H9 (cell line): ENCODE data around the gene ARFGAP1. TPM values are rescaled to one million over a fixed set of nuclear protein-coding genes. Genes with fewer than 3 reads are reported as not detected.
"Not testable (repeated sequence)": the region's sequence is repeated elsewhere in the genome, so short reads cannot be mapped to it uniquely, and the experiment has no call there.

Source experiments
- DNase-seq: peaks from one replicate; pipeline ENCODE4 v3.0.0-alpha.2; 2017
- H2AFZ ChIP-seq: one replicate; pipeline ENCODE4 v1.6.1; 2013; ENCODE audit warnings: mild to moderate bottlenecking, low read length, control low read depth, moderate library complexity
- H2AK5ac ChIP-seq: 2 replicates; pipeline ENCODE4 v1.6.1; 2013; ENCODE audit warnings: low read length, control low read depth, mixed read lengths; ENCODE audit not compliant: insufficient read length
- H2BK120ac ChIP-seq: one replicate; pipeline ENCODE4 v1.6.1; 2013; ENCODE audit warnings: low read depth, mild to moderate bottlenecking, low read length, control low read depth, inconsistent platforms; ENCODE audit not compliant: poor library complexity, severe bottlenecking
- H2BK12ac ChIP-seq: 2 replicates; pipeline ENCODE4 v1.6.1; 2013; ENCODE audit warnings: low read length, control low read depth, mixed read lengths, low read depth; ENCODE audit not compliant: insufficient read length
- H2BK15ac ChIP-seq: 2 replicates; pipeline ENCODE4 v1.6.1; 2013; ENCODE audit warnings: low read depth, low read length, control low read depth
- H2BK20ac ChIP-seq: one replicate; pipeline ENCODE4 v1.6.1; 2013; ENCODE audit warnings: low read depth, mild to moderate bottlenecking, low read length, control low read depth, inconsistent platforms; ENCODE audit not compliant: poor library complexity, severe bottlenecking
- H2BK5ac ChIP-seq: 2 replicates; pipeline ENCODE4 v1.6.1; 2013; ENCODE audit warnings: low read length, control low read depth, mixed read lengths; ENCODE audit not compliant: insufficient read length
- H3K14ac ChIP-seq: 2 replicates; pipeline ENCODE4 v1.6.1; 2013; ENCODE audit warnings: low read length, control low read depth; ENCODE audit not compliant: insufficient read depth
- H3K18ac ChIP-seq: 2 replicates; pipeline ENCODE4 v1.6.1; 2013; ENCODE audit warnings: low read depth, mild to moderate bottlenecking, mixed read lengths, low read length, control low read depth; ENCODE audit not compliant: insufficient read length
- H3K23ac ChIP-seq: 2 replicates; pipeline ENCODE4 v1.6.1; 2013; ENCODE audit warnings: low read length, control low read depth, mixed read lengths, low read depth; ENCODE audit not compliant: insufficient read length
- H3K23me2 ChIP-seq: 2 replicates; pipeline ENCODE4 v1.6.1; 2013; ENCODE audit warnings: low read depth, mild to moderate bottlenecking, mixed read lengths, low read length, control low read depth; ENCODE audit not compliant: insufficient read length, poor library complexity, severe bottlenecking
- H3K27ac ChIP-seq: 2 replicates; pipeline ENCODE4 v1.5.1; 2013; ENCODE audit warnings: low read length, control low read depth, mixed read lengths, low read depth; ENCODE audit not compliant: insufficient read length
- H3K27me3 ChIP-seq: 2 replicates; pipeline ENCODE4 v1.6.1; 2013; ENCODE audit warnings: low read length, control low read depth, inconsistent platforms; ENCODE audit not compliant: insufficient read depth
- H3K4ac ChIP-seq: 2 replicates; pipeline ENCODE4 v1.6.1; 2013; ENCODE audit warnings: low read depth, mild to moderate bottlenecking, control low read depth, inconsistent platforms, low read length, moderate library complexity
- H3K4me1 ChIP-seq: 2 replicates; pipeline ENCODE4 v1.6.1; 2013; ENCODE audit warnings: low read length, control low read depth, inconsistent platforms; ENCODE audit not compliant: insufficient read depth
- H3K4me2 ChIP-seq: 2 replicates; pipeline ENCODE4 v1.6.1; 2013; ENCODE audit warnings: low read length, control low read depth, mixed read lengths; ENCODE audit not compliant: insufficient read length, insufficient read depth
- H3K56ac ChIP-seq: 2 replicates; pipeline ENCODE4 v1.6.1; 2013; ENCODE audit warnings: low read depth, mild to moderate bottlenecking, mixed read lengths, low read length, control low read depth; ENCODE audit not compliant: insufficient read length
- H3K79me1 ChIP-seq: 2 replicates; pipeline ENCODE4 v1.6.1; 2013; ENCODE audit warnings: low read depth, mild to moderate bottlenecking, moderate library complexity, low read length, control low read depth, inconsistent platforms; ENCODE audit not compliant: insufficient read depth, poor library complexity, severe bottlenecking
- H3K79me2 ChIP-seq: 2 replicates; pipeline ENCODE4 v1.6.1; 2013; ENCODE audit warnings: low read length, control low read depth, inconsistent platforms; ENCODE audit not compliant: insufficient read depth
- H3K9ac ChIP-seq: 2 replicates; pipeline ENCODE4 v1.6.1; 2013; ENCODE audit warnings: low read length, control low read depth, mixed read lengths; ENCODE audit not compliant: insufficient read length; ENCODE audit errors: extremely low read depth
- H3K9me3 ChIP-seq: one replicate; pipeline ENCODE4 v1.6.1; 2013; ENCODE audit warnings: low read depth, low read length, inconsistent platforms; ENCODE audit not compliant: control insufficient read depth
- H3T11ph ChIP-seq: one replicate; pipeline ENCODE4 v1.6.1; 2013; ENCODE audit warnings: mild to moderate bottlenecking, low read length, control low read depth, inconsistent platforms
- H4K20me1 ChIP-seq: one replicate; pipeline ENCODE4 v1.6.1; 2013; ENCODE audit not compliant: control insufficient read depth, insufficient read length, insufficient read depth
- H4K5ac ChIP-seq: 2 replicates; pipeline ENCODE4 v1.6.1; 2013; ENCODE audit warnings: low read depth, mild to moderate bottlenecking, mixed read lengths, low read length, control low read depth; ENCODE audit not compliant: insufficient read length
- H4K8ac ChIP-seq: replicated peaks from 2 replicates; pipeline ENCODE4 v1.6.1; 2013; ENCODE audit warnings: low read length, control low read depth, mixed read lengths, low read depth; ENCODE audit not compliant: insufficient read length
- H4K91ac ChIP-seq: 2 replicates; pipeline ENCODE4 v1.6.1; 2013; ENCODE audit warnings: low read depth, mild to moderate bottlenecking, moderate library complexity, mixed read lengths, low read length, control low read depth; ENCODE audit not compliant: insufficient read length
- H3K27ac Mint-ChIP-seq, 3 experiments: 2 replicates in 2 of 3; 3 replicates in 1 of 3; pipeline ENCODE4 v1.8.0; 2020 to 2021; ENCODE audit warnings: mixed read lengths in 3 of 3, mild to moderate bottlenecking in 1 of 3, moderate library complexity in 1 of 3
- H3K27me3 Mint-ChIP-seq: 2 replicates; pipeline ENCODE4 v1.8.0; 2021; ENCODE audit warnings: low read depth, mild to moderate bottlenecking, moderate library complexity, mixed read lengths
- H3K36me3 Mint-ChIP-seq, 3 experiments: 2 replicates in 2 of 3; 3 replicates in 1 of 3; pipeline ENCODE4 v1.8.0; 2020 to 2021; ENCODE audit warnings: low read depth in 3 of 3, mixed read lengths in 3 of 3; ENCODE audit not compliant: insufficient read depth in 1 of 3
- H3K4me1 Mint-ChIP-seq, 2 experiments: 2 replicates each; pipeline ENCODE4 v1.8.0; 2020; ENCODE audit warnings: mixed read lengths in 2 of 2
- H3K4me3 Mint-ChIP-seq, 2 experiments: 2 replicates in 1 of 2; 3 replicates in 1 of 2; pipeline ENCODE4 v1.8.0; 2020 to 2021; ENCODE audit warnings: mild to moderate bottlenecking in 2 of 2, mixed read lengths in 2 of 2, moderate library complexity in 1 of 2
- H3K9me3 Mint-ChIP-seq, 2 experiments: 2 replicates in 1 of 2; 3 replicates in 1 of 2; pipeline ENCODE4 v1.8.0; 2020; ENCODE audit warnings: mild to moderate bottlenecking in 2 of 2, mixed read lengths in 2 of 2, moderate library complexity in 1 of 2
- WGBS: extraction: QIAGEN DNeasy Blood & Tissue Kit; methylation state at CpG from one replicate; pipeline ENCODE4 v1.1.7; 2013; ENCODE audit warnings: missing lambda C conversion rate, low lambda C conversion rate, mixed read lengths; ENCODE audit not compliant: insufficient read length; ENCODE audit errors: extremely low coverage; 5-methylcytosine and 5-hydroxymethylcytosine counted together
- total RNA-seq: library from RNA; stranded (reverse); gene quantifications from 2 replicates; pipeline ENCODE4 v1.2.1, GENCODE V29; 2021
- TF ChIP-seq, protein P1 (sequence below): fragments of 200-600 bp; sonication (generic); conservative IDR thresholded peaks from 3 replicates; pipeline ENCODE4 v1.8.0; 2021; ENCODE audit warnings: antibody characterized with exemption, mild to moderate bottlenecking

The ARFGAP1 gene
- total RNA-seq, 1 experiment from 2014 or later = 114 TPM

DNA sequence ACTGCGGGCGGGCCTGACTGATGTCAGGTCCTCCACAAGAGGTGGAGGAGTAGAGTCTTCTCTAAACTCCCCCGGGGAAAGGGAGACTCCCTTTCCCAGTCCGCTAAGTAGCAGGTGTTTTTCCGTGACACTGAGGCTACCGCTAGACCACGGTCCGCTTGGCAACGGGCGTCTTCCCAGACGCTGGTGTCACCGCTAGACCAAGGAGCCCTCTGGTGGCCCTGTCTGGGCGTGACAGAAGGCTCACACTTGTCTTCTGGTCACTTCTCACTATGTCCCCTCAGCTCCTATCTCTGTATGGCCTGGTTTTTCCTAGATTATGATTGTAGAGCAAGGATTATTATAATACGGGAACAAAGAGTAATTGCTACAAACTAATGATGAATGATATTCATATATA lies 21.3 kb upstream of the ARFGAP1 start:
- not testable (repeated sequence) for H4K5ac ChIP-seq, H3K4me3 Mint-ChIP-seq

More for the DNA sequence above, 21.3 kb upstream of the ARFGAP1 start:
- H3K4me2 ChIP-seq, H3K18ac ChIP-seq, H3K9me3 Mint-ChIP-seq, H3K27ac ChIP-seq, H4K91ac ChIP-seq, H2AK5ac ChIP-seq, H3K36me3 Mint-ChIP-seq, H3K23ac ChIP-seq, H2AFZ ChIP-seq, H3K27ac Mint-ChIP-seq, H3K4me1 ChIP-seq, H2BK15ac ChIP-seq, H2BK12ac ChIP-seq, H3K14ac ChIP-seq, H3K27me3 ChIP-seq, H3K9ac ChIP-seq, H3K79me1 ChIP-seq, H2BK5ac ChIP-seq, H4K8ac ChIP-seq, H3K56ac ChIP-seq, H2BK20ac ChIP-seq, DNase-seq, H3K79me2 ChIP-seq, H3T11ph ChIP-seq, H2BK120ac ChIP-seq, H3K9me3 ChIP-seq, H3K4ac ChIP-seq, H4K20me1 ChIP-seq: not testable (repeated sequence)
- Mint-ChIP-seq H3K27me3 (peaks cover 48% of the 10 kb centered on the region), H3K4me1 (peaks cover 36 to 45% of the 10 kb centered on the region in 2 experiments)
- H3K23me2 ChIP-seq = peaks cover 15% of the 10 kb centered on the region
- WGBS = no CpG with 5 or more reads among the region's 14 CpGs
- TF ChIP-seq, protein P1, sequence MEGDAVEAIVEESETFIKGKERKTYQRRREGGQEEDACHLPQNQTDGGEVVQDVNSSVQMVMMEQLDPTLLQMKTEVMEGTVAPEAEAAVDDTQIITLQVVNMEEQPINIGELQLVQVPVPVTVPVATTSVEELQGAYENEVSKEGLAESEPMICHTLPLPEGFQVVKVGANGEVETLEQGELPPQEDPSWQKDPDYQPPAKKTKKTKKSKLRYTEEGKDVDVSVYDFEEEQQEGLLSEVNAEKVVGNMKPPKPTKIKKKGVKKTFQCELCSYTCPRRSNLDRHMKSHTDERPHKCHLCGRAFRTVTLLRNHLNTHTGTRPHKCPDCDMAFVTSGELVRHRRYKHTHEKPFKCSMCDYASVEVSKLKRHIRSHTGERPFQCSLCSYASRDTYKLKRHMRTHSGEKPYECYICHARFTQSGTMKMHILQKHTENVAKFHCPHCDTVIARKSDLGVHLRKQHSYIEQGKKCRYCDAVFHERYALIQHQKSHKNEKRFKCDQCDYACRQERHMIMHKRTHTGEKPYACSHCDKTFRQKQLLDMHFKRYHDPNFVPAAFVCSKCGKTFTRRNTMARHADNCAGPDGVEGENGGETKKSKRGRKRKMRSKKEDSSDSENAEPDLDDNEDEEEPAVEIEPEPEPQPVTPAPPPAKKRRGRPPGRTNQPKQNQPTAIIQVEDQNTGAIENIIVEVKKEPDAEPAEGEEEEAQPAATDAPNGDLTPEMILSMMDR = peak; percentile 51; the same call in 2 of the 3 replicates
